Immature natural killer cell (primary cell): Measurements from ENCODE around the gene AKNA. TPM values are rescaled to one million over a fixed set of nuclear protein-coding genes. Genes with fewer than 3 reads are reported as not detected.
"Not testable (repeated sequence)": the region's sequence is repeated elsewhere in the genome, so short reads cannot be mapped to it uniquely, and the experiment has no call there.

Experiments
- DNase-seq, 3 donors: peaks; one replicate each; pipeline ENCODE4 v3.0.0; 2022; ENCODE audit warnings: mixed read lengths in 1 of 3
- H3K27ac Mint-ChIP-seq, 6 donors: one replicate each; pipeline ENCODE4 v1.8.0; 2020; ENCODE audit warnings: mixed read lengths in 6 of 6, mild to moderate bottlenecking in 5 of 6, inconsistent platforms in 4 of 6, moderate library complexity in 3 of 6
- H3K27me3 Mint-ChIP-seq, 3 donors: one replicate each; pipeline ENCODE4 v1.8.0; 2020 to 2021; ENCODE audit warnings: low read depth in 3 of 3, mild to moderate bottlenecking in 3 of 3, mixed read lengths in 3 of 3, moderate library complexity in 3 of 3, inconsistent platforms in 1 of 3
- H3K36me3 Mint-ChIP-seq, 3 donors: one replicate each; pipeline ENCODE4 v1.8.0; 2020; ENCODE audit warnings: mixed read lengths in 3 of 3, inconsistent platforms in 2 of 3, mild to moderate bottlenecking in 2 of 3
- H3K4me1 Mint-ChIP-seq, 2 donors: one replicate each; pipeline ENCODE4 v1.8.0; 2020; ENCODE audit warnings: inconsistent platforms in 2 of 2, mild to moderate bottlenecking in 2 of 2, mixed read lengths in 2 of 2, moderate library complexity in 1 of 2
- H3K4me3 Mint-ChIP-seq, 5 donors: one replicate each; pipeline ENCODE4 v1.8.0; 2020; ENCODE audit warnings: mild to moderate bottlenecking in 5 of 5, mixed read lengths in 5 of 5, inconsistent platforms in 3 of 5, moderate library complexity in 3 of 5
- H3K9me3 Mint-ChIP-seq, 6 donors: one replicate each; pipeline ENCODE4 v1.8.0; 2020; ENCODE audit warnings: mild to moderate bottlenecking in 6 of 6, mixed read lengths in 6 of 6, inconsistent platforms in 4 of 6, moderate library complexity in 3 of 6
- polyA plus RNA-seq, 3 donors: library from polyadenylated mRNA; unstranded; fragments of 300-500 nt; fragmentation: Illumina TruSeq; gene quantifications; one replicate each; pipeline ENCODE4 v1.2.3, GENCODE V29; 2021

Gene AKNA
- polyA plus RNA-seq, 3 donors from 2014 or later: 4.0 to 56.3 (median 13.8) TPM

- not testable (repeated sequence) for DNase-seq, H3K36me3 Mint-ChIP-seq, H3K27ac Mint-ChIP-seq, H3K4me3 Mint-ChIP-seq, H3K9me3 Mint-ChIP-seq
- peaks cover 5 to 26% (median 6%) of the 10 kb centered on the region in 3 donors for H3K27me3 Mint-ChIP-seq
- peaks cover 17 to 25% of the 10 kb centered on the region in 2 donors for H3K4me1 Mint-ChIP-seq
These were observed 58.7 kb downstream of the AKNA start for GRCh38 chr9:114328937-114329624.

GRCh38 chr9:114328357-114328820, 59.4 kb downstream of the AKNA start:
- Mint-ChIP-seq H3K27me3 (peaks cover 5 to 26% (median 6%) of the 10 kb centered on the region in 3 donors), H3K4me1 (peaks cover 17 to 25% of the 10 kb centered on the region in 2 donors)
- H3K27ac Mint-ChIP-seq, DNase-seq, H3K4me3 Mint-ChIP-seq, H3K36me3 Mint-ChIP-seq, H3K9me3 Mint-ChIP-seq: not testable (repeated sequence)

- no peak for DNase-seq
- Mint-ChIP-seq H3K4me3 (no peak overlapping the region), H3K27ac (no peak overlapping the region), H3K4me1 (peaks cover 17 to 25% of the 10 kb centered on the region in 2 donors), H3K27me3 (peaks cover 5 to 24% (median 6%) of the 10 kb centered on the region in 3 donors), H3K9me3 (no peaks in the 10 kb centered on the region), H3K36me3 (no peaks in the 10 kb centered on the region)
These were observed 60.0 kb downstream of the AKNA start for GRCh38 chr9:114327749-114328148.

- H3K4me3 Mint-ChIP-seq, H3K36me3 Mint-ChIP-seq, H3K4me1 Mint-ChIP-seq, H3K9me3 Mint-ChIP-seq, H3K27ac Mint-ChIP-seq, DNase-seq, H3K27me3 Mint-ChIP-seq: not testable (repeated sequence)
These were observed 62.0 kb downstream of the AKNA start for GRCh38 chr9:114325684-114326254.

GRCh38 chr9:114324965-114325364, 62.8 kb downstream of the AKNA start:
- not testable (repeated sequence) for H3K4me1 Mint-ChIP-seq, H3K9me3 Mint-ChIP-seq, H3K27me3 Mint-ChIP-seq, DNase-seq, H3K36me3 Mint-ChIP-seq, H3K27ac Mint-ChIP-seq, H3K4me3 Mint-ChIP-seq

- no peak for DNase-seq
- Mint-ChIP-seq H3K4me1 (no peaks in the 10 kb centered on the region), H3K36me3 (no peaks in the 10 kb centered on the region), H3K4me3 (no peak overlapping the region), H3K27me3 (peaks cover 0 to 2% (median 0%) of the 10 kb centered on the region in 3 donors), H3K9me3 (no peaks in the 10 kb centered on the region), H3K27ac (no peak overlapping the region)
These were observed 63.3 kb downstream of the AKNA start for GRCh38 chr9:114324492-114324891.

- H3K27me3 Mint-ChIP-seq, H3K4me3 Mint-ChIP-seq, H3K9me3 Mint-ChIP-seq, H3K27ac Mint-ChIP-seq, H3K36me3 Mint-ChIP-seq, DNase-seq, H3K4me1 Mint-ChIP-seq: not testable (repeated sequence)
These were observed 63.9 kb downstream of the AKNA start for GRCh38 chr9:114323849-114324248.

- H3K27ac Mint-ChIP-seq: not testable (repeated sequence)
These were observed 64.8 kb downstream of the AKNA start, which contains the start of gene ORM1 for GRCh38 chr9:114322831-114323531. Gene ORM1 (plus strand): TSS chr9:114323098. CDS start chr9:114323134, 36 bp downstream.

GRCh38 chr9:114322160-114322818, 65.5 kb downstream of the AKNA start:
- not testable (repeated sequence) for H3K4me1 Mint-ChIP-seq, H3K9me3 Mint-ChIP-seq, H3K27ac Mint-ChIP-seq, H3K4me3 Mint-ChIP-seq, DNase-seq, H3K27me3 Mint-ChIP-seq, H3K36me3 Mint-ChIP-seq

More at GRCh38 chr9:114322831-114323531, 64.8 kb downstream of the AKNA start, which contains the start of gene ORM1:
- DNase-seq, H3K27me3 Mint-ChIP-seq, H3K4me1 Mint-ChIP-seq, H3K9me3 Mint-ChIP-seq, H3K36me3 Mint-ChIP-seq, H3K4me3 Mint-ChIP-seq: not testable (repeated sequence)

GRCh38 chr9:114321759-114322158, 66.0 kb downstream of the AKNA start:
- Mint-ChIP-seq H3K4me3 (no peak overlapping the region), H3K36me3 (no peaks in the 10 kb centered on the region), H3K4me1 (no peaks in the 10 kb centered on the region), H3K27ac (no peak overlapping the region), H3K27me3 (peaks cover 0 to 5% (median 2%) of the 10 kb centered on the region in 3 donors), H3K9me3 (no peaks in the 10 kb centered on the region)
- no peak for DNase-seq

GRCh38 chr9:114320710-114321109, 67.1 kb downstream of the AKNA start:
- DNase-seq, H3K27me3 Mint-ChIP-seq, H3K27ac Mint-ChIP-seq, H3K36me3 Mint-ChIP-seq, H3K4me1 Mint-ChIP-seq, H3K9me3 Mint-ChIP-seq, H3K4me3 Mint-ChIP-seq: not testable (repeated sequence)

GRCh38 chr9:114319147-114319546, 68.6 kb downstream of the AKNA start:
- Mint-ChIP-seq H3K27ac (no peak overlapping the region), H3K9me3 (no peaks in the 10 kb centered on the region), H3K27me3 (peaks cover 0 to 5% (median 2%) of the 10 kb centered on the region in 3 donors), H3K4me1 (no peaks in the 10 kb centered on the region), H3K4me3 (no peak overlapping the region), H3K36me3 (no peaks in the 10 kb centered on the region)
- DNase-seq: no peak

GRCh38 chr9:114318416-114318815, 69.4 kb downstream of the AKNA start:
- no peaks in the 10 kb centered on the region for H3K4me1 Mint-ChIP-seq
- no peaks in the 10 kb centered on the region for H3K9me3 Mint-ChIP-seq
- peaks cover 0 to 5% (median 2%) of the 10 kb centered on the region in 3 donors for H3K27me3 Mint-ChIP-seq
- H3K4me3 Mint-ChIP-seq: no peak overlapping the region
- H3K36me3 Mint-ChIP-seq: no peaks in the 10 kb centered on the region
- no peak overlapping the region for H3K27ac Mint-ChIP-seq
- DNase-seq: no peak
